NCI-H2196 treated with DMSO at 0.1 percent for 48 hours (cell line): Measurements from ENCODE around the gene SRGAP1.
A peak's percentile ranks its signal among the peaks of the same experiment; 100 is the strongest.

Source experiments
- DNase-seq: peaks from one replicate; lab custom pipeline; 2025; ENCODE audit not compliant: unreplicated experiment; lab: John Stamatoyannopoulos, UW

SRGAP1 gene

GRCh38 chr12:63904653-63905052 lies 60.2 kb downstream of the SRGAP1 start:
- no peak for DNase-seq

- no peak for DNase-seq
These were observed 61.0 kb downstream of the SRGAP1 start for GRCh38 chr12:63905544-63905943.

DNA sequence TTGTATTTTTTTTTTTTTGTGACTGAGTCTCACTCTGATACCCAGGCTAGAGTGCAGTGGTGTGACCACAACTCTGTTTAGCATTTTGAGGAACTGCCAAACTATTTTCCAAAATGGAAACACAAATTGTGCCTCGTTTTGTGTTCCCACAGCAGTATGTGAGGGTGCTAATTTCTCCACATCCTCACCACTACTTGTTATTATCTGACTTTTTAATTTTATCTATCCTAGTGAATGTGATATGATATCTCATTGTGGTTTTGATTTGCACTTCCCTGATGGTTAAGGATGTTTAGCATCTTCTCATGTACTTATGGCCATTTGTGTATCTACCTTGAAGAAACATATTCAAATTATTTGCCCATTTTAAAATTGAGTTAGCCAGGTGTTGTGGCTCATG lies 62.4 kb downstream of the SRGAP1 start:
- no peak for DNase-seq

DNA sequence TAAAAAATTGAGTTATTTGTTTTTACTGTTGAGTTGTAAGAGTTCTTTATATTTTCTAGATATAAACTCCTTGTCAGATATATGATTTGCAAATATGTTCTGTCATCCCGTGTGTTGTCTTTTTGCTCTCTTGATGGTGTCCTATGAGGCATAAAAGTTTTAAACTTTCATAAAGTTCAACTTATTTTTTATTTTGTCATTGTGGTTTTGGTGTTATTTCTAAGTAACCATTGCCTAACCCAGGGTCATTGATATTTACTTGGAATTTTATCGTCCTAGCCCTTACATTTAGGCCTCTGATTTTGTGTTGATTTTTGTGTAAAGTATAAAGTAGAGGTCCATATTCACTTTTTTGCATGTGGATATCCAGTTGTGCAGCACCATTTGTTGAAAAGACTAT lies 63.1 kb downstream of the SRGAP1 start:
- DNase-seq = no peak

GRCh38 chr12:63909746-63910145 lies 65.2 kb downstream of the SRGAP1 start:
- DNase-seq = no peak

DNA sequence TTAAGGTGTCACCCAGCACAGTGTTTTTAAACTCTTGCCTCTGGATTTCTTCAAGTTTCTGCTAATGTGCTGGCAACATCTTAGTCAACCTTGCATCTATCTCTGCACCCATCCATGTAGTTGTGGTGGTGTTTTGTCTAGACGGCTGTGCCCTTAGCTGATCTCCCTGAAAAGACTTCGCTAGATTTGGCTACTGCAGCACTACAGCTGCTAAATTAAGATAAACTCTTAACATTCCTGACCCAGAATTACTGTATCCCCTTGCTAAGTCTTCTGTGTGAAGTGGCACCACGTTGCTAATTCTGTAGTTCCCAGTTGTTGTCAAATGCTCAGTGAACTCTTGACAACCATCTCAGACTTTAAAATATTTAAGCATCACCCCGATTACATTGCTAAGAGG lies 66.8 kb downstream of the SRGAP1 start:
- no peak for DNase-seq

DNA sequence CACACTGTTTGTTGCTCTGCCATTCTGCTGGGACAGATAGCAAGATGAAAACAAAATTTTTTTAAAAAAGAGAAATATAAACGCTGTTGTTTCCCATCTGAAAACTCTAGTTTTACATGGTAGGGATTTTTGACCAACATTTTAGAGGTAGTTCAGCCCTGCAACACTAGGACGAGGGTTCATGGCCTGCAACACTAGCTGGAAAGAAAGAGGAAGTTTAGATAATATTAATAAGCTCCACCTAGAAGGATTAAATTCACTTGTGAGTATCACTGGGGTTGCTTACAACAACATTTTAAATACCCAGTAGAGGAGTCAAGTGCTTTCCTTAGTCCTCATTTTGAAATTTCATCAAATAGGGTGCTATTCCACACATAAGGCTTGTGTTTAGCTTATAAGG lies 68.2 kb downstream of the SRGAP1 start:
- no peak for DNase-seq

DNA sequence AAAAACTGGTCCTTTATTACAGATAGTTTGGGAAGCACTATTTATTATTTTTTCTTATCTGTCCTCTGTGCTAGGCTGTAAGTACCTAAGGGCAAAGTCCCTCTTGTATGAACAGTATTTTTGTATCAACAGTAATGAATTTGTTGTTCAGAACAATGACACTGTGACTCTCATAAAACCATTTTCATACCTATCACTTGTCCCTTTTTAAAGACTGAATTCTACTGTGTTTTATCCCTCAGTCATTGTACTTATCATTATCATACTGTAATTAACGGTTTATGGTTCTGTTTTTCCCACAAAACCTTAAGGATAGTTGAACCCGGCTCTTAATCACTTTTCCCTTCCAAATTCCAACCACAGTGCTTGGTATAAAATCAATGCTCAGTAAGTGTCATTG lies 69.4 kb downstream of the SRGAP1 start:
- DNase-seq = no peak

- DNase-seq = peak; percentile 13
These were observed 70.8 kb downstream of the SRGAP1 start for GRCh38 chr12:63915105-63915800.

GRCh38 chr12:63916561-63917476 lies 72.3 kb downstream of the SRGAP1 start:
- DNase-seq = no peak

DNA sequence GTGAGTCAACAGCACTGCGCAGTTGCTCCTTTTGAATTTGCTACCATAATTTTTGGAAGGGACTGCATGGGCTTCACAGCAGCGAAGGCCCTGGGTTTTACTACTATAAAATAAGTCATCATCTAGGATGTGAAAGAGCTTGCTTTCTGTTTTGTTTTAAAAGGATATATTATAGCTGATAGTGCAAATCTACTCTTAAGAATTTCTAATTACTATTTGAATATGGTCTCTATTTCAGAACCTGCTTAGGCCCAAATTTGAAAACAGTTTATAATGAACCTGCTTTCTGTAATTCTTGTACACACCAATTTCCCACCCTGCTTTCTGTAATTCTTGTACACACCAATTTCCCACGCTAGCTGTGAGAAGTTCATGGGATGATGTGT lies 73.0 kb downstream of the SRGAP1 start:
- no peak for DNase-seq

- no peak for DNase-seq
These were observed 73.6 kb downstream of the SRGAP1 start for GRCh38 chr12:63917864-63918799.

- DNase-seq = no peak
These were observed 74.3 kb downstream of the SRGAP1 start for GRCh38 chr12:63918800-63919300.

GRCh38 chr12:63919756-63920155 lies 75.3 kb downstream of the SRGAP1 start:
- no peak for DNase-seq

GRCh38 chr12:63921157-63921556 lies 76.7 kb downstream of the SRGAP1 start:
- no peak for DNase-seq

DNA sequence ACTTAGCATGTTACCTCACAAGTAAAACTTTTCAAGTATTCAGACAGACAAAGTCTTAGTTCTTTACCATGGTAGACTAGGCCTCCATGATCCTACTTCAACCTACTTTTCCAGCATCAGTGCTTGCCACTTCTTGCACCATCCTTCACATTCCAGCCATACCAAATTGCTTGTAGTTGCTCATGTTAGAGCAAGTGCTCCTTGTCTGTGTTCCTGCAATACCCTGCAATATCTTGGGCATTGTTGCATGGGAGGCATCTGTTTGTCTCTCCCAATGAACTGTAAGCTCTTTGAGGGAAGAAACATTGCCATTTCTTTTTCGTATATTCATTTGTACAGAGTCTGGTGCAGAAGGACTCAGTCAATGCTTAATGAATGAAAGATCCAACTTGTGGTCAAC lies 78.0 kb downstream of the SRGAP1 start:
- no peak for DNase-seq

GRCh38 chr12:63924781-63925180 lies 80.3 kb downstream of the SRGAP1 start:
- no peak for DNase-seq

- no peak for DNase-seq
These were observed 83.0 kb downstream of the SRGAP1 start for GRCh38 chr12:63927511-63927910.

GRCh38 chr12:63928305-63928704 lies 83.8 kb downstream of the SRGAP1 start:
- DNase-seq = no peak

DNA sequence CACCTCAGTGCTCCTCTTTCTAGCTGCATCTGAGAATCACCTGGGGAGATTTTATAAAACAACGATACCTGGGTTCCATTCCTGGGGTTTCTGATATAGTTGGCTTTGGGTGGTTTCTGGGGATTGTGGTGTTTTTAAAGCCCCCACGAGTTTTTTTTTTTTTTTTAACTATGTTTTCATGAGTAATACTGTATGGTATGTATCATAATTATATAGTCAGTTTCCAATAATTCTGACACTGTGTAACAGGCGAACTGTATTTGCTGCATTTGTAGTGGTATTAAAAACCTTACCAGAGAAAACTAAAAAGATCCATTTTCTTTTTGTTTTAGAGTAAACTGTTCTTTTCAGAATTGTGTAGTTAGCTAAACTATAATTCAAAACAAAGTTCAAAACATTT lies 84.9 kb downstream of the SRGAP1 start:
- DNase-seq = no peak

DNA sequence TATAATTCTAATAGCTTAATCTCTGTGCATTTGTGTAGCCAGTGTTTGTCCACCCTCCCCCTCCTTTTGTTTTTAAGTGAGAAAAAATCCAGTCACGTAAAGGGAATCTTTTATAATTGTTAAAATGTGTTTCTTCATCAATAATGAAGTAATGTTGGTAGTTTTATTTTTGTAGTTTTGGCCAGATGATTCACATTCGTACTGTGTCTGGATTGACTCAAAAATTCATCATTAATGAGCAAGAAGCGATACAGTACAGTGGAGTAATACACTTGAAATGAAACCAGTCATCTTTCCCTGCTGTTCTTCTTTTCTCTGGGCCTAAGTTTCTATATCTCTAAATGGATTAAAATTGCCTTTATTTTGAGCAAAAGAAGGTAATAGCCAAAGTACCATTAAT lies 86.5 kb downstream of the SRGAP1 start:
- DNase-seq = no peak
